ENCODE measurements around the gene CUL4A. TPM values are rescaled to one million over a fixed set of nuclear protein-coding genes. Genes with fewer than 3 reads are reported as not detected.

The CUL4A gene
- total RNA-seq, 3 donors from 2014 or later (not counting 1 experiment from before 2014, with no cell fraction given) = 56.3 to 97.8 (median 97.7) TPM

DNA sequence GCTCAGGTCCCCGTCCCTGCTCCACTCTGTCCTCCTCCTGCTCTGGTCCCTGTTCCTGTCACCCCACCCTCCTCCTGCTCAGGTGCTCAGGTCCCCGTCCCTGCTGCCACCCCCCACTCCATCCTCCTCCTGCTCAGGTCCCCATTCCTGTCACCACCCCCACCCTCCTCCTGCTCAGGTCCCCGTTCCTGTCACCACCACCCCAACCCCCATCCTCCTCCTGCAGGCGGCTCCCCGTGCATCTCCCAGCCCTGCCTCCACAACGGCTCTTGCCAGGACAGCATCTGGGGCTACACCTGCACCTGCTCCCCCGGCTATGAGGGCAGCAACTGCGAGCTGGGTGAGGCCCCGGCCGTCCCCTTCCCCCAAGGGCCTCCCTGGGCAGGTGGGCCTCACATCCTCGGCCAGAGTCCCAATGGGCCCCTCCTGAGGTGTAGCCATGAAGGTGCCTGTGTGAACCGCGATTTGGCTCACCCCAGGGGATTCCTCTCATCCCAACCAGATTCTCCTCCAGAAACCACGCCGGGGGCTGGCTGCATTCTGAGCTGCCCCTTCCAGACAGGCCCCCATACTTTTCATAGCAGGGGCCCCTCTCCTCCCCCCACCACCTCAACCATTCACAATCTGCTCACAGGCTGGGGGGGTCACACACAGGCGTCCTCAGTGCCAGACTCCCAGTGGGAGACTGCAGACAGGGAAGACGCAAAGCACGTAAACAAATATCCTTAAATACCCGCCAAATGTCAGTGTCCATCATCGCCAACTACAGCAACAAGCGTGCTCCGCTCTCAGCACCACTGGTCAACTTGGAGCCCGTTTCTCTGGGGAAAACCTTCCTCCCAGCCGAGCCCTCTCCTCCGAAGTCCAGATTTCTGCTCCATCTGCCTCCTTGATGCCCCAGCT, 46.4 kb upstream of the CUL4A start:
- WGBS (ENCODE audit: insufficient coverage) = 49% methylated on average over 25 of the region's 25 CpGs
- TF ChIP-seq, protein P1, sequence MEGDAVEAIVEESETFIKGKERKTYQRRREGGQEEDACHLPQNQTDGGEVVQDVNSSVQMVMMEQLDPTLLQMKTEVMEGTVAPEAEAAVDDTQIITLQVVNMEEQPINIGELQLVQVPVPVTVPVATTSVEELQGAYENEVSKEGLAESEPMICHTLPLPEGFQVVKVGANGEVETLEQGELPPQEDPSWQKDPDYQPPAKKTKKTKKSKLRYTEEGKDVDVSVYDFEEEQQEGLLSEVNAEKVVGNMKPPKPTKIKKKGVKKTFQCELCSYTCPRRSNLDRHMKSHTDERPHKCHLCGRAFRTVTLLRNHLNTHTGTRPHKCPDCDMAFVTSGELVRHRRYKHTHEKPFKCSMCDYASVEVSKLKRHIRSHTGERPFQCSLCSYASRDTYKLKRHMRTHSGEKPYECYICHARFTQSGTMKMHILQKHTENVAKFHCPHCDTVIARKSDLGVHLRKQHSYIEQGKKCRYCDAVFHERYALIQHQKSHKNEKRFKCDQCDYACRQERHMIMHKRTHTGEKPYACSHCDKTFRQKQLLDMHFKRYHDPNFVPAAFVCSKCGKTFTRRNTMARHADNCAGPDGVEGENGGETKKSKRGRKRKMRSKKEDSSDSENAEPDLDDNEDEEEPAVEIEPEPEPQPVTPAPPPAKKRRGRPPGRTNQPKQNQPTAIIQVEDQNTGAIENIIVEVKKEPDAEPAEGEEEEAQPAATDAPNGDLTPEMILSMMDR (IDR thresholded peaks at IDR 0.05) = no peak
- peak overlapping the region; percentile 60 for H3K4me3 Mint-ChIP-seq
- Histone ChIP-seq H3K4me1 (ENCODE audit: control insufficient read depth, insufficient read depth, low read length) (peaks cover 21% of the 10 kb centered on the region), H3K36me3 (ENCODE audit: control insufficient read depth, insufficient read depth, low read length) (no peaks in the 10 kb centered on the region), H3K27ac (ENCODE audit: low read length) (no peak overlapping the region), H3K9me3 (ENCODE audit: control insufficient read depth, insufficient read depth, low read length) (no peaks in the 10 kb centered on the region), H3K27me3 (ENCODE audit: control insufficient read depth, insufficient read depth, low read length) (no peaks in the 10 kb centered on the region), H3K4me3 (ENCODE audit: low read length) (no peak overlapping the region)
- DNase-seq (peak in 1 of 2 donors; percentile 53), ATAC-seq (no peak)
- peaks cover 26 to 39% of the 10 kb centered on the region in 2 donors for H3K4me1 Mint-ChIP-seq
- H3K9me3 Mint-ChIP-seq = peaks cover 2 to 3% of the 10 kb centered on the region in 2 donors
- H3K36me3 Mint-ChIP-seq = no peaks in the 10 kb centered on the region
- intact Hi-C loops (cut with micrococcal nuclease) = no loop called here
- H3K27ac Mint-ChIP-seq = peak overlapping the region in 1 of 2 donors; percentile 23
- peaks cover 0 to 12% of the 10 kb centered on the region in 2 donors for H3K27me3 Mint-ChIP-seq (ENCODE audit: low read depth in 2 of 2)

DNA sequence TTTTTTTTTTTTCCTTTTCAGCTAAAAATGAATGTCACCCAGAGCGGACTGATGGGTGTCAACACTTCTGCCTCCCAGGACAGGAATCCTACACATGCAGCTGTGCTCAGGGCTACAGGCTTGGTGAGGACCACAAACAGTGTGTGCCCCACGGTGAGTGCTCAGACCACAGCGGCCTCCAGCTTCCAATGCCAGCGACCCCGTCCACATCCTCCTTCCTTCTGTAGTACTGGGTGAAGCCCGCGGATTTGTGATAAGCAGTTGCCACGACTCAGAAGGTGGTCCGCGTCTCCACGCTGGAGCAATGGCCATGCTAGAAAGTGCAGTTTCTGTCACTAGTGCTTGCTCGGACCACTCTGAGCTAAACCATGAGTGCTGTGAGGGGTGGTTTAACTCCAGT, 44.9 kb upstream of the CUL4A start:
- no peaks in the 10 kb centered on the region for H3K9me3 ChIP-seq (ENCODE audit: control insufficient read depth, insufficient read depth, low read length)
- no peak overlapping the region for H3K4me3 ChIP-seq (ENCODE audit: low read length)
- TF ChIP-seq, protein P1 (IDR thresholded peaks at IDR 0.05) = no peak
- Mint-ChIP-seq H3K27me3 (ENCODE audit: low read depth in 2 of 2) (peaks cover 0 to 12% of the 10 kb centered on the region in 2 donors), H3K9me3 (peaks cover 2 to 3% of the 10 kb centered on the region in 2 donors), H3K4me3 (peak overlapping the region; percentile 42), H3K36me3 (no peaks in the 10 kb centered on the region), H3K4me1 (peaks cover 26 to 48% of the 10 kb centered on the region in 2 donors), H3K27ac (no peak overlapping the region)
- H3K27me3 ChIP-seq (ENCODE audit: control insufficient read depth, insufficient read depth, low read length) = no peaks in the 10 kb centered on the region
- WGBS (ENCODE audit: insufficient coverage) = 69% methylated on average over 12 of the region's 12 CpGs
- intact Hi-C loops (cut with micrococcal nuclease) = no loop called here
- H3K4me1 ChIP-seq (ENCODE audit: control insufficient read depth, insufficient read depth, low read length) = peaks cover 21% of the 10 kb centered on the region
- H3K36me3 ChIP-seq (ENCODE audit: control insufficient read depth, insufficient read depth, low read length) = no peaks in the 10 kb centered on the region
- peak in 1 of 3 donors; percentile 61 for ATAC-seq
- DNase-seq = no peak
- no peak overlapping the region for H3K27ac ChIP-seq (ENCODE audit: low read length)

DNA sequence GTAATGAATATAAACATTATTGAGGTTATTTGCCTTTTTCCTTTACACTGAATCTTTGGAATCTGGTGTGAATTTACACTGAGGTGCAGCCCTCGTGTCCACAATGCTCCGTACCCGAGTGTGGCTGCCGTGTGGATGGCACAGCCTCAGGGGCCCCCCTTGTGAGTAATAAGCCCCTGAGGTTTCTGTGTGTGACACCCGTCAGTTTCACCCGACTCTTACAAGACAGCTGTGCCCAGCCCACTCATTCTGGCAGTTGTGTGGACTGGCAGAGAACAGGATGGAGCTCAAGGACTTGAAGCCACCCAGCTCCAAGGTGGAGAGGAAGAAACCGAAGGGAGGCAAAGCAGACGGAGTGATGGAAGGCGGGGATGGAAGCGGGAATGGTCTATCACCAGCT, 43.1 kb upstream of the CUL4A start:
- Mint-ChIP-seq H3K4me1 (peaks cover 28 to 63% of the 10 kb centered on the region in 2 donors), H3K27me3 (ENCODE audit: low read depth in 2 of 2) (peaks cover 0 to 9% of the 10 kb centered on the region in 2 donors), H3K27ac (peak overlapping the region in 1 of 2 donors; percentile 77), H3K4me3 (peak overlapping the region; percentile 22), H3K9me3 (peaks cover 2 to 3% of the 10 kb centered on the region in 2 donors), H3K36me3 (no peaks in the 10 kb centered on the region)
- H3K4me1 ChIP-seq (ENCODE audit: control insufficient read depth, insufficient read depth, low read length) = peaks cover 30% of the 10 kb centered on the region
- 72% methylated on average over 10 of the region's 10 CpGs for WGBS (ENCODE audit: insufficient coverage)
- intact Hi-C loops (cut with micrococcal nuclease) = no loop called here
- H3K36me3 ChIP-seq (ENCODE audit: control insufficient read depth, insufficient read depth, low read length) = no peaks in the 10 kb centered on the region
- ATAC-seq = peak in 1 of 3 donors; percentile 48
- no peaks in the 10 kb centered on the region for H3K9me3 ChIP-seq (ENCODE audit: control insufficient read depth, insufficient read depth, low read length)
- DNase-seq = no peak
- H3K4me3 ChIP-seq (ENCODE audit: low read length) = no peak overlapping the region
- TF ChIP-seq, protein P1 (IDR thresholded peaks at IDR 0.05) = no peak
- H3K27ac ChIP-seq (ENCODE audit: low read length) = no peak overlapping the region
- H3K27me3 ChIP-seq (ENCODE audit: control insufficient read depth, insufficient read depth, low read length) = no peaks in the 10 kb centered on the region

All from natural killer cell (primary cell).